ENCODE results near the gene LRP10. TPM values are rescaled to one million over a fixed set of nuclear protein-coding genes. Genes with fewer than 3 reads are reported as not detected.

The LRP10 gene
- total RNA-seq, 1 donor from 2014 or later = 16.3 TPM

DNA sequence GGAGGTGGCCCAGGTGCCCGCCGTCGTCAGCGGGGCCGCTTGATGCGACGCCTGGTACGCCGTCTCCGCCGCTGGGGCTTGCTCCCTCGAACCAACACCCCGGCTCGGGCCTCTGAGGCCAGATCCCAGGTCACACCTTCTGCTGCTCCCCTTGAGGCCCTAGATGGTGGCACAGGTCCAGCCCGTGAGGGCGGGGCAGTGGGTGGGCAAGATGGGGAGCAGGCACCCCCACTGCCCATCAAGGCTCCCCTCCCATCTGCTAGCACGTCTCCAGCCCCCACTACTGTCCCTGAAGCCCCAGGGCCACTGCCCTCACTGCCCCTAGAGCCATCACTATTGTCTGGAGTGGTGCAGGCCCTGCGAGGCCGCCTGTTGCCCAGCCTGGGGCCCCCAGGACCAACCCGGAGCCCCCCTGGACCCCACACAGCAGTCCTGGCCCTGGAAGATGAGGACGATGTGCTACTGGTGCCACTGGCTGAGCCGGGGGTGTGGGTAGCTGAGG is 5.5 kb downstream of the LRP10 start:
- Mint-ChIP-seq H3K4me3 (no peak overlapping the region), H3K9me3 (no peaks in the 10 kb centered on the region), H3K36me3 (ENCODE audit: low read depth) (no peaks in the 10 kb centered on the region), H3K4me1 (peaks cover 14% of the 10 kb centered on the region), H3K27ac (ENCODE audit: unreplicated experiment) (no peak overlapping the region), H3K27me3 (ENCODE audit: low read depth) (no peaks in the 10 kb centered on the region)
- TF ChIP-seq, protein P1, sequence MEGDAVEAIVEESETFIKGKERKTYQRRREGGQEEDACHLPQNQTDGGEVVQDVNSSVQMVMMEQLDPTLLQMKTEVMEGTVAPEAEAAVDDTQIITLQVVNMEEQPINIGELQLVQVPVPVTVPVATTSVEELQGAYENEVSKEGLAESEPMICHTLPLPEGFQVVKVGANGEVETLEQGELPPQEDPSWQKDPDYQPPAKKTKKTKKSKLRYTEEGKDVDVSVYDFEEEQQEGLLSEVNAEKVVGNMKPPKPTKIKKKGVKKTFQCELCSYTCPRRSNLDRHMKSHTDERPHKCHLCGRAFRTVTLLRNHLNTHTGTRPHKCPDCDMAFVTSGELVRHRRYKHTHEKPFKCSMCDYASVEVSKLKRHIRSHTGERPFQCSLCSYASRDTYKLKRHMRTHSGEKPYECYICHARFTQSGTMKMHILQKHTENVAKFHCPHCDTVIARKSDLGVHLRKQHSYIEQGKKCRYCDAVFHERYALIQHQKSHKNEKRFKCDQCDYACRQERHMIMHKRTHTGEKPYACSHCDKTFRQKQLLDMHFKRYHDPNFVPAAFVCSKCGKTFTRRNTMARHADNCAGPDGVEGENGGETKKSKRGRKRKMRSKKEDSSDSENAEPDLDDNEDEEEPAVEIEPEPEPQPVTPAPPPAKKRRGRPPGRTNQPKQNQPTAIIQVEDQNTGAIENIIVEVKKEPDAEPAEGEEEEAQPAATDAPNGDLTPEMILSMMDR (conservative IDR thresholded peaks at IDR 0.05) = no peak
- no peak for DNase-seq (ENCODE audit: low read depth, low spot score)

DNA sequence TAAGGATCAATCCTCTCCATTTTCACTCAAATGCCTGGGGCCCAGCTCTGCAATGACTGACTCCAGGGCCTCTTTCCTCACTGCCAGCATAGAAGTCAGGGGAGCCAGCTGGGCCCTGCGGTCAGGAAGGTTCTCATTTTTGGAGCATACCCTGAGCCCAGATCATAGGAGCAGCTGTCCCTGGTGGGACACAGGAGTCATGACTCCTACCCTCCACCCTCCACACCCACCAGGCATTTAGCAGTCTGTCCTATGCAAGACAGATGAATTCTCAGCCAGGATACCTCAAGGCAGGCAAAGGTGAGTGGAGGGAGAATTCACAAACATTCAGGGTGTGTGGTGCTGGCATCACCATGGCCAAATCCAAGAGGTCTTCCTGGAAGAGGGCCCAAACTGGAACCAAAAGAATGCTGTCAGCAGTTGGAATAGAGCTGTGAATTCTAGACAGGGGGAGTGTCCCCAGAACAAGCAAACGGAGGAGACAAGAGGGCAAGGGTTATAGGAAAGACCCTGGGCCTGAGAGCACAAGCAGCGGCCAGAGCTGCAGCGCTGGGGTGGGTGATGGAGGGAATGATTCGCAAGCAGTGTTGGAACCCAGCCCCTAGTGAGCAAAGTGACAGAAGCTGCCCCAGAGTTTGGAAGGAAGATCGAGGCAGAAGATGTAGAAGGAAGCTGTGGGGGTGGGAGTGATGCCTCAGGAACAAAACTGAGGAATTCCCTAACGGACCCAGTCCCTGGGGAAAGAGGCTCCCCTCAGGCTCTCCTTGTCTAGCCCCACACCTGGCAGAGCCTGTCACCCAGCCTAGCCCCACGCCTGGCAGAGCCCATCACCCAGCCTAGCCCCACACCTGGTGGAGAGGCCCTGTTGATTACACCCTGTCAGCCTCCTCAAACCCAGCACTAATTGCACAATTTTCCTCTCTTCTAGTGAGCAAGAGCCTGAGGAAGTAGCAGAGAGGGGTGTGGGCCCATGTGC is 7.0 kb downstream of the LRP10 start:
- Mint-ChIP-seq H3K27me3 (ENCODE audit: low read depth) (no peaks in the 10 kb centered on the region), H3K36me3 (ENCODE audit: low read depth) (no peaks in the 10 kb centered on the region), H3K4me3 (peak overlapping the region; percentile 32), H3K27ac (ENCODE audit: unreplicated experiment) (no peak overlapping the region), H3K9me3 (no peaks in the 10 kb centered on the region), H3K4me1 (peaks cover 23% of the 10 kb centered on the region)
- TF ChIP-seq, protein P1 (conservative IDR thresholded peaks at IDR 0.05) = no peak
- no peak for DNase-seq (ENCODE audit: low read depth, low spot score)

DNA sequence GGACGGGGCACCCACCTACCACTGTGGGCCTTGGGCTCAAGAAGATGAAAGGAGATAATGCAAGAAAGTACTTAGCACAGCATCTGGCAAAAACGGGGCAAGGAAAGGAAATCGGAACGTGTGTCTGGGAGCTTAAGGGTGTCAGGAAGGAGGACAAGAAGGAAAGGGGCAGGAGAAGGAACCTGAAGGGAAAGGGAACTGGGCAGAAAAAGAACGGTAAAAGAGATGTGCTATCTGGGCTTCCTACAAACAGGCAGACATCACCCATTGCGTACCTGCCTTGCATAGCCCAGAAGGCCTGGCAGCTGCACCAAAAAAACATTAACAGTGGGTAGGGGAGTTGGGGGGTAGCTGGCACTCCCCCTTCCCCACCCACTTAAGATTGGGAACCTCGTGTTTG is 10.5 kb downstream of the LRP10 start:
- DNase-seq (ENCODE audit: low read depth, low spot score) = no peak
- peak overlapping the region; percentile 64 for H3K4me3 Mint-ChIP-seq
- H3K27me3 Mint-ChIP-seq (ENCODE audit: low read depth) = peaks cover 5% of the 10 kb centered on the region
- peaks cover 50% of the 10 kb centered on the region for H3K4me1 Mint-ChIP-seq
- peak overlapping the region; percentile 36 for H3K27ac Mint-ChIP-seq (ENCODE audit: unreplicated experiment)
- H3K36me3 Mint-ChIP-seq (ENCODE audit: low read depth) = no peaks in the 10 kb centered on the region
- TF ChIP-seq, protein P1 (conservative IDR thresholded peaks at IDR 0.05) = no peak
- H3K9me3 Mint-ChIP-seq = no peaks in the 10 kb centered on the region

DNA sequence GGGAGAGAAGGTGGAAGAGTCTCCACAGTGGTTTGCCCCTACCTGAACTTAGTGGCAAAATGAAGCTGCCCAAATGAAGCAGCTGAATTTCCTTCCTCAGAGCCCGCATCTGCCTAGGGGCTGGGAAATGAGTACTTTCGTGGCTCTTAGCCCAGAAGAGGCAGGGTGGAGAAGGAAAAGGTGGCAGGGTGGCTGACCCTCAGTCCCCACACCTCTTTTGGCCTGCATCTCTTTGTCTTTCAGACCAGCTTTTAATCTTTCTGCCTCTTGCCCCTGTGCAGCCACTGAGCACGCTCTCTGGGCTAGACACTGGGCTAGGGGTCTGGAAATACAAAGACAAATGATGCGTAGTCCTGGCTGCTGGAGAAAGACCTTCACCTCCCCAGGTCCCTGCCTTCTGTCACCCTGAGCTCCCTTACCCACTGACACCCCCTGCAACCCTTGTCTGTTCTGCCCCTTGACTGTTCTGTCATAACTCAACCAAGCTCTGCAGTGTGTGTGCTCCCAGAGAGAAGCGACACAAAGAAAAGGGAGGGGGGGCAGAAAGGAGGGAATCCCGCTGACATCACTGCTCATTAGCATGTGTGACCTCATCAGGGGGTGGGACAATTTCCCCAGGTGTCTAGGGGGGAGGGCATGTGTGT is 11.1 kb downstream of the LRP10 start:
- Mint-ChIP-seq H3K4me3 (peak overlapping the region; percentile 76), H3K4me1 (peaks cover 56% of the 10 kb centered on the region), H3K36me3 (ENCODE audit: low read depth) (no peaks in the 10 kb centered on the region), H3K27ac (ENCODE audit: unreplicated experiment) (peak overlapping the region; percentile 98), H3K27me3 (ENCODE audit: low read depth) (peaks cover 5% of the 10 kb centered on the region), H3K9me3 (no peaks in the 10 kb centered on the region)
- TF ChIP-seq, protein P1 (conservative IDR thresholded peaks at IDR 0.05) = no peak
- peak; percentile 14 for DNase-seq (ENCODE audit: low read depth, low spot score)

DNA sequence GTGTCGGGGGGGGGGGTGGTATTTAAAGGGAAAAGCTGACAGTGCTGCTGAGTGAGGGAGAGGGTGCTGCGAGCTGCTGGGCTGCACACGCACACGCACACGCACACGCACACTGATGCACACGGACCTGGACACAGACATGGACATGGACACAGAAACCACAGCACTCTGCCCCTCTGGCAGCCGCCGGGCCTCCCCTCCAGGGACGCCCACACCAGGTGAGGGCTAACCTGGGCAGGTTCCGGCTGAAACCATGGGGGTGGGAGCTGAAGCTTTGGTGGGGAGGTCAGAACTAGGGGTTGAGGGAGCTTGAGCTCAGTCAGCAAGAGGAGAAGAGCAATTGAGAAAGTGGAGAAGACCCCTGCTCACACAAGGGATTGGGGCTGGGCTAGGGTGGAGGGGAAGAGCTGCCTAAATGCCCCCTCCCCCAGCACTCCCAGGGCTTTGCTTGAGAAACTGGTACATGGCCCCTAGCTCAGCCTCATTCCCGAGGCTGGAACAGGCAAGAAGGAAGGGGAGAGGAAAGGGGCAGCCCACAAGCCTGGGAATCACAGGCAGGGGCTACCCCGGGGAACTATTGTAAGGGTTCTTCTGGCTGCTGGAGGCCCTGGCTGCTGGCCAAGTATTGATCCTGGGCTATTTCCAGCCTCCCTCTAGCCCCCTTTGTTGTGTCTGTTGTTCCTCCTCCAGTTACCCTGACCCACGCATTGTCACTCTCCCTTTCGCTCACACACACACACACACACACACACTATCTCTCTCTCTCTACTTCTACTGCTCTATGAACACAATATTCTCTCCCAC is 11.8 kb downstream of the LRP10 start, which contains the start of gene REM2:
Gene REM2, plus strand, starts transcription at position 50 of the 804 bp plus-strand sequence. Its CDS starts 66 bp downstream, at position 116.
- TF ChIP-seq, protein P1 (conservative IDR thresholded peaks at IDR 0.05) = no peak
- peaks cover 5% of the 10 kb centered on the region for H3K27me3 Mint-ChIP-seq (ENCODE audit: low read depth)
- DNase-seq (ENCODE audit: low read depth, low spot score) = peak; percentile 8
- peak within 1 kb of the TSS; percentile 98 for H3K27ac Mint-ChIP-seq (ENCODE audit: unreplicated experiment)
- no peaks in the 10 kb centered on the region for H3K36me3 Mint-ChIP-seq (ENCODE audit: low read depth)
- H3K4me1 Mint-ChIP-seq = peaks cover 57% of the 10 kb centered on the region
- H3K4me3 Mint-ChIP-seq = peak within 1 kb of the TSS; percentile 76
- H3K9me3 Mint-ChIP-seq = no peaks in the 10 kb centered on the region

Measured in neural crest cell (in vitro differentiated cells).